MCF 10A (cell line): ENCODE results near the gene PPM1E. TPM values are rescaled to one million over a fixed set of nuclear protein-coding genes. Genes with fewer than 3 reads are reported as not detected.

Source experiments
- BruUV-seq: library from RNA; stranded (reverse); fragments of 400-500 nt; replicated peaks from 2 replicates; lab custom pipeline; 2021; lab: Mats Ljungman, UMichigan
- CTCF ChIA-PET: fragments of 300-600 bp; sonication (Branson Sonifier 250); formaldehyde crosslinking; extraction: SDS; loops from one replicate; lab custom pipeline; 2021; ENCODE audit warnings: antibody characterized with exemption, inconsistent platforms; lab: Yijun Ruan, JAX
- POLR2A ChIA-PET: fragments of 300-600, 350-650 bp; sonication (Branson Sonifier 250); formaldehyde crosslinking; extraction: SDS; loops from one replicate; lab custom pipeline; 2020; ENCODE audit warnings: antibody characterized with exemption, inconsistent platforms; lab: Yijun Ruan, JAX
- DNase-seq: peaks from one replicate; pipeline ENCODE4 v3.0.0-alpha.2; 2018; ENCODE audit not compliant: unreplicated experiment
- H3K27ac Mint-ChIP-seq: one replicate; pipeline ENCODE4 v1.8.0; 2022; ENCODE audit warnings: mild to moderate bottlenecking, low read depth, mixed read lengths; ENCODE audit not compliant: unreplicated experiment
- H3K27me3 Mint-ChIP-seq: one replicate; pipeline ENCODE4 v1.8.0; 2022; ENCODE audit warnings: mixed read lengths; ENCODE audit not compliant: insufficient read depth, unreplicated experiment
- H3K36me3 Mint-ChIP-seq: one replicate; pipeline ENCODE4 v1.8.0; 2022; ENCODE audit warnings: mild to moderate bottlenecking, moderate library complexity, mixed read lengths; ENCODE audit not compliant: insufficient read depth, unreplicated experiment
- H3K4me1 Mint-ChIP-seq: one replicate; pipeline ENCODE4 v1.8.0; 2022; ENCODE audit warnings: mixed read lengths; ENCODE audit not compliant: insufficient read depth, unreplicated experiment
- H3K4me3 Mint-ChIP-seq: one replicate; pipeline ENCODE4 v1.8.0; 2022; ENCODE audit warnings: mild to moderate bottlenecking, moderate library complexity, mixed read lengths; ENCODE audit not compliant: unreplicated experiment
- H3K9me3 Mint-ChIP-seq: one replicate; pipeline ENCODE4 v1.8.0; 2022; ENCODE audit warnings: mixed read lengths; ENCODE audit not compliant: unreplicated experiment
- intact Hi-C: fragments of 100-400 bp; cut with micrococcal nuclease; formaldehyde crosslinking; loops from 2 replicates; pipeline ENCODE4 v1.14.1; 2022
- total RNA-seq: library from RNA; stranded (reverse); gene quantifications from 2 replicates; pipeline ENCODE4 v1.2.3, GENCODE V29; 2022
- TF ChIP-seq, protein P1 (sequence below): fragments of 200-600 bp; IDR thresholded peaks from one replicate; pipeline ENCODE4 v1.8.0; 2022; ENCODE audit warnings: antibody characterized with exemption, mild to moderate bottlenecking; ENCODE audit not compliant: unreplicated experiment

The PPM1E gene
- total RNA-seq, 1 experiment from 2014 or later: 0.65 TPM

DNA sequence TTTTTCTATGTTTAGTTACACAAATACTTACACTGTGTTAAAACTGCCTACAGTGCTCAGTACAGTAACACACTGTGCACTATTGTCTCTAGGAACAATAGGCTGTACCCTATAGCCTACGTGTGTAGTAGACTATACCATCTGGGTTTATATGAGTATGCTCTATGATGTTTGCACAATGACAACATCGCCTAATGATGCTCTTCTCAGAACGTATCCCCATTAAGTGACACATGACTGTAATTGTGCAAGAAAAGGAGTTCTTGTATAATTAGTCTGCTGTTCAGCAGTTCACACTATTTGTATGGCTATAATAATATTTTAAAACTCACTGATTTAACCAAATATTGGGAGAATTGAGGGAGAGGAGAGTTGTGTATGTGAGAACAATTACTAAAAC, 177.3 kb downstream of the PPM1E start:
- TF ChIP-seq, protein P1, sequence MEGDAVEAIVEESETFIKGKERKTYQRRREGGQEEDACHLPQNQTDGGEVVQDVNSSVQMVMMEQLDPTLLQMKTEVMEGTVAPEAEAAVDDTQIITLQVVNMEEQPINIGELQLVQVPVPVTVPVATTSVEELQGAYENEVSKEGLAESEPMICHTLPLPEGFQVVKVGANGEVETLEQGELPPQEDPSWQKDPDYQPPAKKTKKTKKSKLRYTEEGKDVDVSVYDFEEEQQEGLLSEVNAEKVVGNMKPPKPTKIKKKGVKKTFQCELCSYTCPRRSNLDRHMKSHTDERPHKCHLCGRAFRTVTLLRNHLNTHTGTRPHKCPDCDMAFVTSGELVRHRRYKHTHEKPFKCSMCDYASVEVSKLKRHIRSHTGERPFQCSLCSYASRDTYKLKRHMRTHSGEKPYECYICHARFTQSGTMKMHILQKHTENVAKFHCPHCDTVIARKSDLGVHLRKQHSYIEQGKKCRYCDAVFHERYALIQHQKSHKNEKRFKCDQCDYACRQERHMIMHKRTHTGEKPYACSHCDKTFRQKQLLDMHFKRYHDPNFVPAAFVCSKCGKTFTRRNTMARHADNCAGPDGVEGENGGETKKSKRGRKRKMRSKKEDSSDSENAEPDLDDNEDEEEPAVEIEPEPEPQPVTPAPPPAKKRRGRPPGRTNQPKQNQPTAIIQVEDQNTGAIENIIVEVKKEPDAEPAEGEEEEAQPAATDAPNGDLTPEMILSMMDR: no peak
- ChIA-PET POLR2A (no interaction called here), CTCF (no interaction called here)
- no peaks in the 10 kb centered on the region for H3K27me3 Mint-ChIP-seq
- no peaks in the 10 kb centered on the region for H3K4me1 Mint-ChIP-seq
- no peak overlapping the region for H3K4me3 Mint-ChIP-seq
- no peaks in the 10 kb centered on the region for H3K36me3 Mint-ChIP-seq
- no peaks in the 10 kb centered on the region for H3K9me3 Mint-ChIP-seq
- intact Hi-C loops: no loop called here
- no TSS peak for BruUV-seq
- no peak for DNase-seq
- no peak overlapping the region for H3K27ac Mint-ChIP-seq

DNA sequence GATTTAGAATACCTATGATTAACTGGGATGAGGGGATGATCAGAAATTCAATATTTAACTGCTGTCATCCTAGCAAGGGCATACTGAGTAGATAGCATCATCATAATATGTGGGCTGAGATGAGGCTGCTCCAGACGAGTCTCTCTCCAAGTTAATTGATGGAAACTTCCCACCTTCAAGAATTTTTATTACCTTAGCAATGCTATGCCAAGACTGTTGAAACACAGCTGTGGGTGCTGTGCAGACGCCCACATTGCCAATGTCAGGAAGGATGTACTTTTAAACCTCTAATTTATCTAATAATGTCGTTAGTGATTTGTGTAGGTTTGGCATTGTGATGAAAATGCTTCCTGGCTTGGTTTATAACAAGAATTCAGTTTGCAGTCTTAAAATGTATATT, 180.6 kb downstream of the PPM1E start:
- no peak for DNase-seq
- ChIA-PET POLR2A (no interaction called here), CTCF (no interaction called here)
- Mint-ChIP-seq H3K36me3 (no peaks in the 10 kb centered on the region), H3K27me3 (no peaks in the 10 kb centered on the region), H3K4me1 (no peaks in the 10 kb centered on the region), H3K9me3 (no peaks in the 10 kb centered on the region), H3K4me3 (no peak overlapping the region), H3K27ac (no peak overlapping the region)
- TF ChIP-seq, protein P1: no peak
- BruUV-seq: no TSS peak
- intact Hi-C loops: no loop called here

DNA sequence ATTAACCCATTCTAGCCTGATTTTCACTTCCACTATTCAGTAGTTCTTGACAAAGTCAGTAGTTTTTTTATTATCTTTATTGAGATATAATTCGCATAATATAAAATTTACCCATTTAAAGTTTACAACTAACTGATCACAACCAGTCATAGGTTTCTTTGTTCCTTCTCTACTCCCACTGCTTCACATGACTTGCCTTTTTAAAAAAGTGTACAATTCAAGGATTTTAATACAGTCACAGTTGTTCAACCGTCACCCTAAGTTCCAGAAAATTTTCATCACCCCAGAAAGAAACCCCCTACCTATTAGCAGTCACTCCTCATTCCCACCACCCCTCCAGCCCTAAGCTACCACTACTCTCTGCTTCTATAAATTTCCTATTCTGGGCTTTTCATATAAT, 188.5 kb downstream of the PPM1E start:
- H3K4me3 Mint-ChIP-seq: no peak overlapping the region
- CTCF ChIA-PET: interaction anchor here (0.6 kb wide), 1 partner anchor 614 kb away, joined by 3 read pairs; no protein-coding TSS in a partner anchor

DNA sequence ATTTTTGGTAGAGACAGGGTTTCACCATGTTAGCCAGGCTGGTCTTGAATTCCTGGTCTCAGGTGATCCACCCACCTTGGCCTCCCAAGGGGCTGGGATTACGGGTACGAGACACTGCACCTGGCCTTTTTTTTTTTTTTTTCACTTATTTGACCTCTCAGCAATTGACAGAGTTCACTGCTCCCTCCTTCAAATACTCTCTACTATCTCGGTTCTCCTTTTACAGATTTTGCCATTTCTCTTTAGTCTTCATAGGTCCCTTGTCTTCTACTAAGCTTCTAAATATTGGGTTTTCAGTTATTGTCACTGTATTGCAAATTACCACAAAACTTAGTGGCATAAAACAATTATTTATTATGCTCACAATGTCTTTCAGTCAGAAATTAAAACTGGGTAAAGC, 191.8 kb downstream of the PPM1E start:
- DNase-seq: no peak
- ChIA-PET CTCF (interaction anchor here (0.7 kb wide), 1 partner anchor 16 kb away, joined by 3 read pairs; no protein-coding TSS in a partner anchor), POLR2A (no interaction called here)
- TF ChIP-seq, protein P1: no peak
- Mint-ChIP-seq H3K4me3 (no peak overlapping the region), H3K4me1 (no peaks in the 10 kb centered on the region), H3K27me3 (no peaks in the 10 kb centered on the region), H3K27ac (no peak overlapping the region), H3K9me3 (peaks cover 33% of the 10 kb centered on the region), H3K36me3 (no peaks in the 10 kb centered on the region)
- no TSS peak for BruUV-seq
- intact Hi-C loops: no loop called here

More for the DNA sequence above, 188.5 kb downstream of the PPM1E start:
- TF ChIP-seq, protein P1: no peak
- POLR2A ChIA-PET: no interaction called here
- intact Hi-C loops: no loop called here
- Mint-ChIP-seq H3K36me3 (no peaks in the 10 kb centered on the region), H3K27me3 (no peaks in the 10 kb centered on the region), H3K9me3 (peaks cover 16% of the 10 kb centered on the region), H3K27ac (no peak overlapping the region), H3K4me1 (no peaks in the 10 kb centered on the region)
- no TSS peak for BruUV-seq
- no peak for DNase-seq
